SK-N-SH (cell line): ENCODE data around the gene FUT6. TPM values are rescaled to one million over a fixed set of nuclear protein-coding genes. Genes with fewer than 3 reads are reported as not detected.
A peak's percentile ranks its signal among the peaks of the same experiment; 100 is the strongest.

ENCODE experiments used
- CTCF ChIA-PET: fragments of 300-600, 350-600 bp; formaldehyde crosslinking; extraction: SDS; loops from one replicate; lab custom pipeline; 2021; lab: Yijun Ruan, JAX
- POLR2A ChIA-PET: fragments of 350-600 bp; sonication (Branson Sonifier 250); formaldehyde crosslinking; extraction: SDS; loops from one replicate; lab custom pipeline; 2020; ENCODE audit warnings: antibody characterized with exemption, inconsistent platforms; lab: Yijun Ruan, JAX
- DNase-seq: peaks from one replicate; pipeline ENCODE4 v3.0.0; 2012
- H2AFZ ChIP-seq: fragments of 200-600 bp; sonication (generic); 2 replicates; pipeline ENCODE4 v1.8.1; 2016; ENCODE audit warnings: antibody characterized with exemption, mild to moderate bottlenecking, low read depth
- H3F3A ChIP-seq: fragments of 200-600 bp; sonication (generic); replicated peaks from 2 replicates; pipeline ENCODE3; 2016; ENCODE audit warnings: antibody characterized with exemption, mild to moderate bottlenecking; ENCODE audit not compliant: insufficient read depth
- H3K27ac ChIP-seq, 2 experiments: fragments of 200-500 bp in 1 of 2; fragments of 200-600 bp in 1 of 2; sonication (Bioruptor generic) in 1 of 2; sonication (generic), shearing (Covaris generic) in 1 of 2; 2 replicates each; pipeline versions ENCODE4 v1.5.1 to v1.6.1; 2014 to 2016; ENCODE audit warnings: low read depth in 2 of 2, inconsistent platforms in 1 of 2, low read length in 1 of 2, mild to moderate bottlenecking in 1 of 2, mixed read lengths in 1 of 2
- H3K27me3 ChIP-seq: fragments of 200-600 bp; sonication (generic), shearing (Covaris generic); 2 replicates; pipeline ENCODE4 v1.6.1; 2016; ENCODE audit warnings: mixed run types; ENCODE audit not compliant: insufficient read depth
- H3K36me3 ChIP-seq, 2 experiments: fragments of 200-500 bp in 1 of 2; fragments of 200-600 bp in 1 of 2; sonication (Bioruptor generic) in 1 of 2; sonication (generic) in 1 of 2; replicated peaks in 1 of 2; 2 replicates each; pipeline versions ENCODE3 to v1.5.1; 2014 to 2016; ENCODE audit warnings: low read length in 1 of 2, mild to moderate bottlenecking in 1 of 2; ENCODE audit not compliant: insufficient read depth in 2 of 2, control insufficient read depth in 1 of 2
- H3K4me1 ChIP-seq, 2 experiments: fragments of 200-500 bp in 1 of 2; fragments of 200-600 bp in 1 of 2; sonication (Bioruptor generic) in 1 of 2; sonication (generic), shearing (Covaris generic) in 1 of 2; 2 replicates each; pipeline versions ENCODE4 v1.5.1 to v1.6.1; 2014 to 2016; ENCODE audit warnings: low read depth in 1 of 2, low read length in 1 of 2, mixed run types in 1 of 2; ENCODE audit not compliant: insufficient read depth in 2 of 2, control insufficient read depth in 1 of 2
- H3K4me2 ChIP-seq: fragments of 200-600 bp; sonication (generic), shearing (Covaris generic); 2 replicates; pipeline ENCODE4 v1.6.1; 2017; ENCODE audit warnings: mixed run types
- H3K4me3 ChIP-seq, 2 experiments: fragments of 200-500 bp in 1 of 2; fragments of 200-600 bp in 1 of 2; sonication (Bioruptor generic) in 1 of 2; sonication (generic), shearing (Covaris generic) in 1 of 2; 2 replicates each; pipeline versions ENCODE4 v1.5.1 to v1.8.1; 2014 to 2016; ENCODE audit warnings: low read depth in 2 of 2, inconsistent platforms in 1 of 2, low read length in 1 of 2, mild to moderate bottlenecking in 1 of 2, mixed read lengths in 1 of 2, moderate library complexity in 1 of 2
- H3K79me2 ChIP-seq: fragments of 200-600 bp; sonication (generic); 2 replicates; pipeline ENCODE4 v1.8.1; 2017; ENCODE audit warnings: mild to moderate bottlenecking; ENCODE audit not compliant: insufficient read depth
- H3K9ac ChIP-seq: fragments of 200-600 bp; sonication (generic); 2 replicates; pipeline ENCODE4 v1.6.1; 2017; ENCODE audit warnings: mixed run types
- H3K9me2 ChIP-seq: fragments of 200-600 bp; sonication (generic); 2 replicates; pipeline ENCODE4 v1.6.1; 2017; ENCODE audit warnings: mixed run types
- H3K9me3 ChIP-seq: fragments of 200-600 bp; sonication (generic); 2 replicates; pipeline ENCODE4 v1.6.1; 2017; ENCODE audit warnings: mixed run types, mild to moderate bottlenecking, moderate library complexity
- H4K20me1 ChIP-seq: fragments of 200-600 bp; sonication (generic); 2 replicates; pipeline ENCODE4 v1.6.1; 2017; ENCODE audit warnings: mild to moderate bottlenecking, mixed run types; ENCODE audit not compliant: insufficient read depth
- EP300 ChIP-seq, 2 experiments: IDR thresholded peaks; 2 replicates each; pipeline versions ENCODE4 v1.4.0 to v1.6.1; 2012; ENCODE audit warnings: borderline replicate concordance in 1 of 2, low read depth in 1 of 2, low read length in 1 of 2
- FOXM1 ChIP-seq: IDR thresholded peaks from 2 replicates; pipeline ENCODE4 v1.4.0; 2012; ENCODE audit warnings: low read depth, mild to moderate bottlenecking
- GABPA ChIP-seq: IDR thresholded peaks from 2 replicates; pipeline ENCODE4 v1.4.0; 2012; ENCODE audit warnings: low read depth, mild to moderate bottlenecking
- JUND ChIP-seq: IDR thresholded peaks from 2 replicates; pipeline ENCODE4 v1.4.0; 2012
- MEF2A ChIP-seq: IDR thresholded peaks from 2 replicates; pipeline ENCODE4 v1.4.0; 2012; ENCODE audit warnings: low read depth, borderline replicate concordance
- POLR2AphosphoS5 ChIP-seq: IDR thresholded peaks from 2 replicates; pipeline ENCODE4 v1.6.1; 2012; ENCODE audit warnings: low read depth, low read length
- RAD21 ChIP-seq: IDR thresholded peaks from 2 replicates; pipeline ENCODE4 v1.6.1; 2012; ENCODE audit warnings: mild to moderate bottlenecking, low read length
- RCOR1 ChIP-seq: fragments of 150-350 bp; IDR thresholded peaks from 2 replicates; pipeline ENCODE4 v1.6.1; 2017; ENCODE audit warnings: antibody characterized with exemption, low read length
- TCF12 ChIP-seq: IDR thresholded peaks from 2 replicates; pipeline ENCODE4 v1.4.0; 2012
- YY1 ChIP-seq: IDR thresholded peaks from 2 replicates; pipeline ENCODE4 v1.4.0; 2012; ENCODE audit warnings: low read depth, mild to moderate bottlenecking
- WGBS: methylation state at CpG from one replicate; pipeline ENCODE4 v1.1.6; 2017; ENCODE audit warnings: low lambda C conversion rate; 5-methylcytosine and 5-hydroxymethylcytosine counted together
- polyA plus RNA-seq, 3 experiments: library from polyadenylated mRNA; depleted of rRNA; stranded (reverse); fragments of >200 nt; gene quantifications; 2 replicates each; pipeline ENCODE4 v1.2.3, GENCODE V29; 2012
- TF ChIP-seq, protein P1 (sequence below): IDR thresholded peaks from 2 replicates; pipeline ENCODE4; 2012
- TF ChIP-seq, protein P2 (sequence below): IDR thresholded peaks from 2 replicates; pipeline ENCODE4 v1.6.1; 2012; ENCODE audit warnings: mild to moderate bottlenecking, low read depth, low read length, moderate library complexity
- TF ChIP-seq, protein P3 (sequence below): fragments of 150-350 bp; IDR thresholded peaks from 2 replicates; pipeline ENCODE4 v1.6.1; 2017; ENCODE audit warnings: antibody characterized with exemption, low read length, low read depth, borderline replicate concordance
- TF ChIP-seq, protein P4 (sequence below): fragments of 150-350 bp; IDR thresholded peaks from 2 replicates; pipeline ENCODE4 v1.6.1; 2016; ENCODE audit warnings: mild to moderate bottlenecking, low read depth, low read length

The FUT6 gene
- polyA plus RNA-seq, 1 of the 3 experiments (the other 2 are of a cell fraction), result not detected

DNA sequence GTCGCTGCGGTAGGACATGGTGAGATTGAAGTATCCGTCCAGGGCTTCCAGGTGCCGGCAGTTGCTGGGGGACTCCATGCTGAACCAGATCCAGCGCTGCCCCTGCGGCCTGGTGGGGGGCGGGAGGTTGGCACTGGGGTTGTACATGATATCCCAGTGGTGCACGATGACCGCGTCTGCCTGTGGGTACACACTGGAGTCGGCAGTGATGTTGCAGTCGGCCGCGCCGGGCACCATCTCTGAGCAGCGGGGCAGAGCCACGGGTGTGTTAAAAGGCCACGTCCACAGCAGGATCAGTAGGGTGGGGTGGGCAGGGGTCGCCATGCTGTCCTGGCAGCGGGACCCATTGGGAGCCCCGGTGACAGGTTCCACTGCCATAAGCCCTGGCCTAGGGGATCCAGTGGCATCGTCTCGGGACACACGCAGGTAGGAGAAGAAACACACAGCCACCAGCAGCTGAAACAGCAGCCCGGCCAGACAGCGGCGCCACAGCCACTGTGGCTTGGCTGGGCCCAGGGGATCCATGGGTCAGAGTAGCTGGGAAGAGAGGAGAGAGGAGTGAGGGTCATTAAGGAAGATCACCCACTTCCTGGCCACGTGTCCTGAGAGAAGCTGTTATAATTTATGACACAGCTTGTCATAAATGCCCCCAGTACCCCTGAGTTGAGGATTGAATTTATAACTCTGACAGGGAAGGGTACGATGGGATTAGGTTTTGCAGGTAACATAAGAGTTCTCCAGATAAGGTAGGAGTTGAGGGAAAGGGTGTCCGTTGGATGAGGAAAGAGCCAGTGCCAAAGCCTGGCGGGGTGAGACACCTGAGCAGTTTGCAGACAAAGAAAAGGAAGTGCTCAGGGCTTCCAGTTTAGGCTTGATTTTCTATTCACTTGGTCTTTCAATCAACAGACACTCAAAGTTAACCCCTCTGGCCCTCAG lies 28.0 kb upstream of the FUT6 start:
- Histone ChIP-seq H2AFZ (no peak overlapping the region), H3K9ac (no peak overlapping the region), H3K9me3 (no peaks in the 10 kb centered on the region), H3K27me3 (no peaks in the 10 kb centered on the region), H3K79me2 (no peaks in the 10 kb centered on the region), H3K9me2 (no peaks in the 10 kb centered on the region), H3K4me2 (no peak overlapping the region), H3K4me3 (no peak overlapping the region), H3K36me3 (no peaks in the 10 kb centered on the region), H3K4me1 (no peaks in the 10 kb centered on the region), H4K20me1 (no peaks in the 10 kb centered on the region), H3F3A (no peaks in the 10 kb centered on the region), H3K27ac (no peak overlapping the region)
- WGBS, result 69% methylated on average over 11 of the region's 31 CpGs
- DNase-seq, result no peak
- ChIA-PET CTCF (interaction anchor here (0.6 to 1.0 kb wide), 2 partner anchors 19 to 63 kb away, joined by 3 to 4 read pairs; no protein-coding TSS in a partner anchor), POLR2A (no interaction called here)
- no peak for TF ChIP-seq POLR2AphosphoS5
- TF ChIP-seq FOXM1, result no peak
- TF ChIP-seq, protein P1, sequence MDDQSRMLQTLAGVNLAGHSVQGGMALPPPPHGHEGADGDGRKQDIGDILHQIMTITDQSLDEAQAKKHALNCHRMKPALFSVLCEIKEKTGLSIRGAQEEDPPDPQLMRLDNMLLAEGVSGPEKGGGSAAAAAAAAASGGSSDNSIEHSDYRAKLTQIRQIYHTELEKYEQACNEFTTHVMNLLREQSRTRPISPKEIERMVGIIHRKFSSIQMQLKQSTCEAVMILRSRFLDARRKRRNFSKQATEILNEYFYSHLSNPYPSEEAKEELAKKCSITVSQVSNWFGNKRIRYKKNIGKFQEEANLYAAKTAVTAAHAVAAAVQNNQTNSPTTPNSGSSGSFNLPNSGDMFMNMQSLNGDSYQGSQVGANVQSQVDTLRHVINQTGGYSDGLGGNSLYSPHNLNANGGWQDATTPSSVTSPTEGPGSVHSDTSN, result no peak
- no peak for TF ChIP-seq RCOR1
- no peak for TF ChIP-seq JUND
- TF ChIP-seq, protein P2, sequence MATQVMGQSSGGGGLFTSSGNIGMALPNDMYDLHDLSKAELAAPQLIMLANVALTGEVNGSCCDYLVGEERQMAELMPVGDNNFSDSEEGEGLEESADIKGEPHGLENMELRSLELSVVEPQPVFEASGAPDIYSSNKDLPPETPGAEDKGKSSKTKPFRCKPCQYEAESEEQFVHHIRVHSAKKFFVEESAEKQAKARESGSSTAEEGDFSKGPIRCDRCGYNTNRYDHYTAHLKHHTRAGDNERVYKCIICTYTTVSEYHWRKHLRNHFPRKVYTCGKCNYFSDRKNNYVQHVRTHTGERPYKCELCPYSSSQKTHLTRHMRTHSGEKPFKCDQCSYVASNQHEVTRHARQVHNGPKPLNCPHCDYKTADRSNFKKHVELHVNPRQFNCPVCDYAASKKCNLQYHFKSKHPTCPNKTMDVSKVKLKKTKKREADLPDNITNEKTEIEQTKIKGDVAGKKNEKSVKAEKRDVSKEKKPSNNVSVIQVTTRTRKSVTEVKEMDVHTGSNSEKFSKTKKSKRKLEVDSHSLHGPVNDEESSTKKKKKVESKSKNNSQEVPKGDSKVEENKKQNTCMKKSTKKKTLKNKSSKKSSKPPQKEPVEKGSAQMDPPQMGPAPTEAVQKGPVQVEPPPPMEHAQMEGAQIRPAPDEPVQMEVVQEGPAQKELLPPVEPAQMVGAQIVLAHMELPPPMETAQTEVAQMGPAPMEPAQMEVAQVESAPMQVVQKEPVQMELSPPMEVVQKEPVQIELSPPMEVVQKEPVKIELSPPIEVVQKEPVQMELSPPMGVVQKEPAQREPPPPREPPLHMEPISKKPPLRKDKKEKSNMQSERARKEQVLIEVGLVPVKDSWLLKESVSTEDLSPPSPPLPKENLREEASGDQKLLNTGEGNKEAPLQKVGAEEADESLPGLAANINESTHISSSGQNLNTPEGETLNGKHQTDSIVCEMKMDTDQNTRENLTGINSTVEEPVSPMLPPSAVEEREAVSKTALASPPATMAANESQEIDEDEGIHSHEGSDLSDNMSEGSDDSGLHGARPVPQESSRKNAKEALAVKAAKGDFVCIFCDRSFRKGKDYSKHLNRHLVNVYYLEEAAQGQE, result no peak
- no peak for TF ChIP-seq EP300 (IDR thresholded peaks at IDR 0.05; ENCODE audit: borderline replicate concordance in 1 of 2, low read depth in 1 of 2, low read length in 1 of 2)
- no peak for TF ChIP-seq RAD21
- no peak for TF ChIP-seq YY1

DNA sequence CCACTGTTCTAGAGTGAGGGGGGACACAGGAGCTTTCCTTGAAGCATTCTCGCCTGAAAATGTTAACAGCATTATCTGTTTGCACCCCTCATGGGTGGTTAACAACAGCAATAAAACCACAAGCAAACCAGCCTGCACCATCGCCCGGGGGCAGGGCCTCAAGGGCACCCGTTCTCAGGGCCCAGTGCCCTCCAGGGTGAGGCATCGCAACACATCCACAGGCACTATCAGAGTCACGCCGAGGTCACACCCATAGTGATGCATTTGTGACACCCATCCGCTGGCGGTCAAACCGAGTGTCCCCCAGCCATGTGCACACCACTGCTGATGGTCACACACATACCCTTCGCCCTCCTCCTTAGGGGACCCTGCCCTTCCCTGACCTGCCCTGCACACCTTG lies 26.3 kb upstream of the FUT6 start:
- no peaks in the 10 kb centered on the region for H3K27me3 ChIP-seq
- H3K9me2 ChIP-seq, result no peaks in the 10 kb centered on the region
- DNase-seq, result peak; percentile 15
- POLR2A ChIA-PET, result no interaction called here
- H4K20me1 ChIP-seq, result no peaks in the 10 kb centered on the region
- no peak overlapping the region for H3K27ac ChIP-seq
- H3K79me2 ChIP-seq, result no peaks in the 10 kb centered on the region
- H3K4me1 ChIP-seq, result no peaks in the 10 kb centered on the region
- H2AFZ ChIP-seq, result no peak overlapping the region
- whole genome bisulfite sequencing, result 60% methylated on average over 11 of the region's 11 CpGs
- H3K4me3 ChIP-seq, result no peak overlapping the region
- H3F3A ChIP-seq, result no peaks in the 10 kb centered on the region
- H3K9me3 ChIP-seq, result no peaks in the 10 kb centered on the region
- H3K4me2 ChIP-seq, result no peak overlapping the region
- H3K9ac ChIP-seq, result no peak overlapping the region
- no peaks in the 10 kb centered on the region for H3K36me3 ChIP-seq
- CTCF ChIA-PET, result interaction anchor here (1.3 kb wide), 1 partner anchor 62 kb away, joined by 4 read pairs; no protein-coding TSS in a partner anchor
- TF ChIP-seq GABPA (no peak), TCF12 (no peak), MEF2A (no peak)
- TF ChIP-seq, protein P3, sequence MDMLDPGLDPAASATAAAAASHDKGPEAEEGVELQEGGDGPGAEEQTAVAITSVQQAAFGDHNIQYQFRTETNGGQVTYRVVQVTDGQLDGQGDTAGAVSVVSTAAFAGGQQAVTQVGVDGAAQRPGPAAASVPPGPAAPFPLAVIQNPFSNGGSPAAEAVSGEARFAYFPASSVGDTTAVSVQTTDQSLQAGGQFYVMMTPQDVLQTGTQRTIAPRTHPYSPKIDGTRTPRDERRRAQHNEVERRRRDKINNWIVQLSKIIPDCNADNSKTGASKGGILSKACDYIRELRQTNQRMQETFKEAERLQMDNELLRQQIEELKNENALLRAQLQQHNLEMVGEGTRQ, result no peak
- TF ChIP-seq, protein P4, sequence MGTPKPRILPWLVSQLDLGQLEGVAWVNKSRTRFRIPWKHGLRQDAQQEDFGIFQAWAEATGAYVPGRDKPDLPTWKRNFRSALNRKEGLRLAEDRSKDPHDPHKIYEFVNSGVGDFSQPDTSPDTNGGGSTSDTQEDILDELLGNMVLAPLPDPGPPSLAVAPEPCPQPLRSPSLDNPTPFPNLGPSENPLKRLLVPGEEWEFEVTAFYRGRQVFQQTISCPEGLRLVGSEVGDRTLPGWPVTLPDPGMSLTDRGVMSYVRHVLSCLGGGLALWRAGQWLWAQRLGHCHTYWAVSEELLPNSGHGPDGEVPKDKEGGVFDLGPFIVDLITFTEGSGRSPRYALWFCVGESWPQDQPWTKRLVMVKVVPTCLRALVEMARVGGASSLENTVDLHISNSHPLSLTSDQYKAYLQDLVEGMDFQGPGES, result no peak
